T-helper 9 cell (primary cell): Measurements from ENCODE around the gene PTPRN2.

ENCODE experiments used
- DNase-seq: peaks from one replicate; pipeline ENCODE4 v3.0.0-alpha.2; 2020

The PTPRN2 gene

GRCh38 chr7:158102897-158103296, 484.7 kb downstream of the PTPRN2 start:
- no peak for DNase-seq

- no peak for DNase-seq
These were observed 485.7 kb downstream of the PTPRN2 start for GRCh38 chr7:158101821-158102450.

GRCh38 chr7:158098125-158099030, 489.2 kb downstream of the PTPRN2 start:
- DNase-seq = no peak

- no peak for DNase-seq
These were observed 490.0 kb downstream of the PTPRN2 start for GRCh38 chr7:158097453-158098124.

GRCh38 chr7:158097106-158097452, 490.5 kb downstream of the PTPRN2 start:
- no peak for DNase-seq

GRCh38 chr7:158096582-158096981, 491.0 kb downstream of the PTPRN2 start:
- DNase-seq = no peak

- no peak for DNase-seq
These were observed 492.9 kb downstream of the PTPRN2 start for GRCh38 chr7:158094671-158095226.

GRCh38 chr7:158094046-158094445, 493.6 kb downstream of the PTPRN2 start:
- no peak for DNase-seq

GRCh38 chr7:158093156-158093796, 494.3 kb downstream of the PTPRN2 start:
- no peak for DNase-seq

- DNase-seq = no peak
These were observed 500.4 kb downstream of the PTPRN2 start for GRCh38 chr7:158087196-158087595.

- no peak for DNase-seq
These were observed 501.6 kb downstream of the PTPRN2 start for GRCh38 chr7:158085741-158086695.

GRCh38 chr7:158084555-158084954, 503.1 kb downstream of the PTPRN2 start:
- no peak for DNase-seq

GRCh38 chr7:158083526-158084310, 503.9 kb downstream of the PTPRN2 start:
- no peak for DNase-seq

GRCh38 chr7:158082761-158083160, 504.9 kb downstream of the PTPRN2 start:
- DNase-seq = no peak

- no peak for DNase-seq
These were observed 506.7 kb downstream of the PTPRN2 start for GRCh38 chr7:158080899-158081445.

- DNase-seq = no peak
These were observed 509.4 kb downstream of the PTPRN2 start for GRCh38 chr7:158077934-158078910.

- DNase-seq = no peak
These were observed 510.3 kb downstream of the PTPRN2 start for GRCh38 chr7:158077151-158077840.

- no peak for DNase-seq
These were observed 511.0 kb downstream of the PTPRN2 start for GRCh38 chr7:158076656-158077055.

GRCh38 chr7:158076215-158076614, 511.4 kb downstream of the PTPRN2 start:
- DNase-seq = no peak
